Chondrocyte (in vitro differentiated cells): ENCODE measurements around the gene H3-3A. TPM values are rescaled to one million over a fixed set of nuclear protein-coding genes. Genes with fewer than 3 reads are reported as not detected.

Experiments
- DNase-seq: peaks from one replicate; pipeline ENCODE4 v3.0.0; 2021; ENCODE audit warnings: mixed read lengths, low spot score
- H3K27ac Mint-ChIP-seq: one replicate; pipeline ENCODE4 v1.8.0; 2021; ENCODE audit warnings: mild to moderate bottlenecking, moderate library complexity, mixed read lengths; ENCODE audit not compliant: unreplicated experiment
- H3K27me3 Mint-ChIP-seq: 2 replicates; pipeline ENCODE4 v1.8.0; 2021; ENCODE audit warnings: low read depth, mixed read lengths
- H3K36me3 Mint-ChIP-seq: 2 replicates; pipeline ENCODE4 v1.8.0; 2021; ENCODE audit warnings: low read depth, mixed read lengths
- H3K4me1 Mint-ChIP-seq: 2 replicates; pipeline ENCODE4 v1.8.0; 2021; ENCODE audit warnings: low read depth, mild to moderate bottlenecking, mixed read lengths
- H3K4me3 Mint-ChIP-seq: one replicate; pipeline ENCODE4 v1.8.0; 2021; ENCODE audit warnings: mild to moderate bottlenecking, moderate library complexity, mixed read lengths; ENCODE audit not compliant: unreplicated experiment
- H3K9me3 Mint-ChIP-seq: 2 replicates; pipeline ENCODE4 v1.8.0; 2021; ENCODE audit warnings: low read depth, mixed read lengths
- CTCF ChIP-seq: fragments of 200-600 bp; sonication (generic); IDR thresholded peaks from 2 replicates; pipeline ENCODE4 v1.5.0; 2021; ENCODE audit warnings: antibody characterized with exemption, mild to moderate bottlenecking, moderate library complexity
- total RNA-seq: library from RNA; stranded (reverse); gene quantifications from 3 replicates; pipeline ENCODE4 v1.2.1, GENCODE V29; 2021

Gene H3-3A
- total RNA-seq, 1 donor from 2014 or later = 315 TPM

- H3K27me3 Mint-ChIP-seq = no peaks in the 10 kb centered on the region
- DNase-seq = no peak
- H3K4me3 Mint-ChIP-seq = no peak overlapping the region
- no peak for TF ChIP-seq CTCF
- peaks cover 7% of the 10 kb centered on the region for H3K4me1 Mint-ChIP-seq
- H3K27ac Mint-ChIP-seq = no peak overlapping the region
- H3K9me3 Mint-ChIP-seq = no peaks in the 10 kb centered on the region
- H3K36me3 Mint-ChIP-seq = no peaks in the 10 kb centered on the region
These were observed 56.7 kb downstream of the H3-3A start for GRCh38 chr1:226119169-226119568.

GRCh38 chr1:226120398-226120797 is 57.9 kb downstream of the H3-3A start:
- Mint-ChIP-seq H3K9me3 (no peaks in the 10 kb centered on the region), H3K36me3 (no peaks in the 10 kb centered on the region), H3K27ac (no peak overlapping the region), H3K4me3 (peak overlapping the region; percentile 59), H3K27me3 (no peaks in the 10 kb centered on the region), H3K4me1 (peaks cover 12% of the 10 kb centered on the region)
- no peak for TF ChIP-seq CTCF
- peak; percentile 37 for DNase-seq

- Mint-ChIP-seq H3K4me1 (peaks cover 12% of the 10 kb centered on the region), H3K36me3 (no peaks in the 10 kb centered on the region), H3K27me3 (no peaks in the 10 kb centered on the region), H3K27ac (peak overlapping the region; percentile 63), H3K9me3 (no peaks in the 10 kb centered on the region), H3K4me3 (peak overlapping the region; percentile 59)
- peak; percentile 77 for DNase-seq
- no peak for TF ChIP-seq CTCF
These were observed 58.6 kb downstream of the H3-3A start for GRCh38 chr1:226121049-226121586.

Other genes starting within 250 kb of the H3-3A start
- gene TMEM63A, start 180.3 kb upstream of the H3-3A start, total RNA-seq = 48.4 to 52.5 TPM (median 50.3 TPM) in 3 replicates
- gene LEFTY1, start 173.6 kb upstream of the H3-3A start, total RNA-seq = 0.56 to 2.2 TPM (median 0.99 TPM) in 3 replicates
- gene PYCR2, start 138.5 kb upstream of the H3-3A start, total RNA-seq = 43.4 to 52.4 TPM (median 43.5 TPM) in 3 replicates
- 10.2 to 39.6 TPM (median 38.3 TPM) in 3 replicates for gene LEFTY2, start 121.5 kb upstream of the H3-3A start, total RNA-seq
- 20.8 to 21.9 TPM (median 21.5 TPM) in 3 replicates for gene SDE2, start 63.4 kb upstream of the H3-3A start, total RNA-seq
- 67.0 to 71.6 TPM (median 67.0 TPM) in 3 replicates for gene ACBD3, start 124.0 kb downstream of the H3-3A start, total RNA-seq
- 0.17 TPM in 1 of 3 replicates, not detected in the others for gene MIXL1, start 160.9 kb downstream of the H3-3A start, total RNA-seq
- 2.1 to 3.0 TPM (median 2.2 TPM) in 3 replicates for gene LIN9, start 246.4 kb downstream of the H3-3A start, total RNA-seq